ENCODE results near the gene SIN3B.

- no peak for TF ChIP-seq CTCF (IDR thresholded peaks at IDR 0.05)
- no peak for TF ChIP-seq POLR2A (IDR thresholded peaks at IDR 0.05; ENCODE audit: low read depth)
- TF ChIP-seq POLR2AphosphoS5 (IDR thresholded peaks at IDR 0.05), result no peak
- TF ChIP-seq EP300 (IDR thresholded peaks at IDR 0.05), result no peak
Measured at GRCh38 chr19:16850133-16850532, 20.9 kb downstream of the SIN3B start.

All from esophagus muscularis mucosa (tissue), 4 donors.